Measurements from ENCODE around the gene NAA80. TPM values are rescaled to one million over a fixed set of nuclear protein-coding genes. Genes with fewer than 3 reads are reported as not detected.

Gene NAA80
- total and polyA plus RNA-seq, 2 donors (not counting 3 experiments of a cell fraction or from before 2014, with no cell fraction given): 9.0 to 13.1 TPM

- H3K9me3 ChIP-seq (replicated peaks; ENCODE audit: control insufficient read depth, insufficient read depth, low read length): no peaks in the 10 kb centered on the region
- H2AFZ ChIP-seq (ENCODE audit: low read depth, low read length): no peak overlapping the region
- H3K79me2 ChIP-seq (ENCODE audit: control insufficient read depth, insufficient read depth, low read length): peaks cover 54% of the 10 kb centered on the region
- FAIRE-seq: peak; percentile 26
- H3K36me3 ChIP-seq (ENCODE audit: control insufficient read depth in 2 of 2, extremely low read depth in 1 of 2, insufficient read depth in 2 of 2, low read length in 2 of 2): peaks cover under 1 to 5% of the 10 kb centered on the region in 2 experiments
- H3K4me2 ChIP-seq (ENCODE audit: insufficient read depth, low read length): peak overlapping the region; percentile 93
- dilution Hi-C loops (cut with MboI; ENCODE audit: extremely low pct_ligation_motif_present, low sequenced_read_pairs): no loop called here
- BruUV-seq (replicated peaks): TSS peak; percentile 63
- POLR2A ChIA-PET: interaction anchor here (0.5 to 6.1 kb wide), 5 partner anchors 9 to 207 kb away, joined by 3 to 38 read pairs (median 7); partner anchors contain the start of genes HYAL2, HYAL3, NAA80 and TUSC2
- DNase-seq (ENCODE audit: low read depth, low spot score): peak; percentile 37
- no peaks in the 10 kb centered on the region for H3K27me3 ChIP-seq (ENCODE audit: control insufficient read depth in 2 of 2, insufficient read depth in 2 of 2, low read length in 2 of 2)
- H3K4me1 ChIP-seq (ENCODE audit: control insufficient read depth, extremely low read depth, insufficient read depth, low read length): peaks cover 43% of the 10 kb centered on the region
- TF ChIP-seq GATA2 (IDR thresholded peaks at IDR 0.05; ENCODE audit: insufficient read depth, insufficient read length, low read depth, low read length): peak; percentile 16
- TF ChIP-seq POLR2A (IDR thresholded peaks at IDR 0.05; ENCODE audit: low read depth, low read length): no peak
- TF ChIP-seq MYC (IDR thresholded peaks at IDR 0.05; ENCODE audit: low read depth, low read length): no peak
- CTCF ChIA-PET: interaction anchor here (0.9 to 5.0 kb wide), 10 partner anchors 9 to 275 kb away, joined by 3 to 66 read pairs (median 8); partner anchors contain the start of genes CISH, CYB561D2, HYAL2 and HYAL3
- intact Hi-C loops (cut with micrococcal nuclease): loop anchor here (1.0 kb wide), 2 partner anchors 8 to 37 kb away; partner anchors contain the start of genes HYAL3, NAA80 and TUSC2
- H3K9ac ChIP-seq (replicated peaks; ENCODE audit: extremely low read depth, insufficient read depth, low read length): peak overlapping the region; percentile 92
- H3K4me3 ChIP-seq (replicated peaks in 1 of 3; ENCODE audit: insufficient read depth in 1 of 3, low read depth in 1 of 3, low read length in 3 of 3): peak overlapping the region; percentile 85 to 93 (median 90)
- peak overlapping the region; percentile 95 for H3K27ac ChIP-seq (ENCODE audit: insufficient read depth, low read depth, low read length)
- no peaks in the 10 kb centered on the region for H3K9me1 ChIP-seq (replicated peaks; ENCODE audit: control insufficient read depth, extremely low read depth, insufficient read depth, low read length)
- H4K20me1 ChIP-seq (replicated peaks; ENCODE audit: control insufficient read depth, extremely low read depth, insufficient read depth, low read length): no peaks in the 10 kb centered on the region
Observed at GRCh38 chr3:50336452-50337174, 37.4 kb upstream of the NAA80 start.

GRCh38 chr3:50334339-50335075, 35.3 kb upstream of the NAA80 start:
- Histone ChIP-seq H3K27me3 (ENCODE audit: control insufficient read depth in 2 of 2, insufficient read depth in 2 of 2, low read length in 2 of 2) (no peaks in the 10 kb centered on the region), H3K79me2 (ENCODE audit: control insufficient read depth, insufficient read depth, low read length) (peaks cover 60% of the 10 kb centered on the region), H3K9me3 (replicated peaks; ENCODE audit: control insufficient read depth, insufficient read depth, low read length) (no peaks in the 10 kb centered on the region), H3K9me1 (replicated peaks; ENCODE audit: control insufficient read depth, extremely low read depth, insufficient read depth, low read length) (no peaks in the 10 kb centered on the region), H3K4me1 (ENCODE audit: control insufficient read depth, extremely low read depth, insufficient read depth, low read length) (peaks cover 36% of the 10 kb centered on the region), H3K36me3 (ENCODE audit: control insufficient read depth in 2 of 2, extremely low read depth in 1 of 2, insufficient read depth in 2 of 2, low read length in 2 of 2) (peaks cover 20 to 26% of the 10 kb centered on the region in 2 experiments), H3K4me3 (replicated peaks in 1 of 3; ENCODE audit: insufficient read depth in 1 of 3, low read depth in 1 of 3, low read length in 3 of 3) (peak overlapping the region in 1 of 3 experiments; percentile 24), H3K9ac (replicated peaks; ENCODE audit: extremely low read depth, insufficient read depth, low read length) (peak overlapping the region; percentile 78), H3K27ac (ENCODE audit: insufficient read depth, low read depth, low read length) (peak overlapping the region; percentile 95), H3K4me2 (ENCODE audit: insufficient read depth, low read length) (peak overlapping the region; percentile 93), H2AFZ (ENCODE audit: low read depth, low read length) (no peak overlapping the region), H4K20me1 (replicated peaks; ENCODE audit: control insufficient read depth, extremely low read depth, insufficient read depth, low read length) (no peaks in the 10 kb centered on the region)
- TF ChIP-seq GATA2 (IDR thresholded peaks at IDR 0.05; ENCODE audit: insufficient read depth, insufficient read length, low read depth, low read length) (no peak), FOS (IDR thresholded peaks at IDR 0.05; ENCODE audit: borderline replicate concordance, insufficient read depth, low read length) (no peak), CTCF (IDR thresholded peaks at IDR 0.05; ENCODE audit: extremely low read depth in 1 of 2, insufficient read depth in 1 of 2, low read depth in 1 of 2, low read length in 2 of 2) (no peak), POLR2AphosphoS5 (IDR thresholded peaks at IDR 0.05; ENCODE audit: insufficient read depth, low read depth, low read length) (no peak), EZH2 (IDR thresholded peaks at IDR 0.05; ENCODE audit: borderline replicate concordance, low read depth, low read length, severe bottlenecking) (no peak), JUN (IDR thresholded peaks at IDR 0.05; ENCODE audit: borderline replicate concordance, insufficient read depth, insufficient read length, low read depth) (no peak), MYC (IDR thresholded peaks at IDR 0.05; ENCODE audit: low read depth, low read length) (no peak), POLR2A (IDR thresholded peaks at IDR 0.05; ENCODE audit: low read depth, low read length) (no peak)
- TF ChIP-seq, protein P1, sequence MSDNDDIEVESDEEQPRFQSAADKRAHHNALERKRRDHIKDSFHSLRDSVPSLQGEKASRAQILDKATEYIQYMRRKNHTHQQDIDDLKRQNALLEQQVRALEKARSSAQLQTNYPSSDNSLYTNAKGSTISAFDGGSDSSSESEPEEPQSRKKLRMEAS (IDR thresholded peaks at IDR 0.05; ENCODE audit: insufficient read depth, insufficient read length): no peak
- DNase-seq (ENCODE audit: low read depth, low spot score) (peak; percentile 47), FAIRE-seq (no peak)
- intact Hi-C loops (cut with micrococcal nuclease): loop anchor here (1.0 kb wide), 1 partner anchor 11 kb away; no protein-coding TSS in a partner anchor
- dilution Hi-C loops (cut with MboI; ENCODE audit: extremely low pct_ligation_motif_present, low sequenced_read_pairs): no loop called here
- no TSS peak for BruUV-seq (replicated peaks)
- ChIA-PET CTCF (interaction anchor here (0.6 to 5.0 kb wide), 5 partner anchors 11 to 208 kb away, joined by 3 to 66 read pairs (median 4); partner anchors contain the start of gene HYAL2), POLR2A (interaction anchor here (6.1 kb wide), 1 partner anchor 12 kb away, joined by 38 read pairs; the partner anchor contains the start of gene HYAL2)

All from endothelial cell of umbilical vein (primary cell).